Astrocyte of the spinal cord (primary cell): ENCODE data around the gene JTB.

ENCODE experiments used
- DNase-seq: peaks from one replicate; pipeline ENCODE4 v3.0.0; 2011; ENCODE audit warnings: low read depth, low spot score
- H3K4me3 ChIP-seq: 2 replicates; pipeline ENCODE4 v1.5.1; 2011; ENCODE audit warnings: low read depth, mild to moderate bottlenecking, low read length, moderate library complexity
- CTCF ChIP-seq: IDR thresholded peaks from 2 replicates; pipeline ENCODE4 v1.5.1; 2012; ENCODE audit warnings: low read depth, mild to moderate bottlenecking, low read length, inconsistent platforms
- in situ Hi-C: cut with HindIII; loops from 2 replicates; pipeline ENCODE4 v1.10.0; 2017; ENCODE audit warnings: low sequenced_read_pairs

The JTB gene

GRCh38 chr1:153978274-153978909 is 918 bp upstream of the JTB start:
- TF ChIP-seq CTCF: no peak
- H3K4me3 ChIP-seq: peak overlapping the region; percentile 89
- in situ Hi-C loops: no loop called here
- no peak for DNase-seq

- H3K4me3 ChIP-seq: peak overlapping the region; percentile 89
- TF ChIP-seq CTCF: no peak
- DNase-seq: no peak
- in situ Hi-C loops: no loop called here
Measured at GRCh38 chr1:153976819-153977249, 640 bp downstream of the JTB start.

GRCh38 chr1:153973525-153973924 is 3.9 kb downstream of the JTB start:
- no peak for DNase-seq
- TF ChIP-seq CTCF: no peak
- in situ Hi-C loops: no loop called here
- H3K4me3 ChIP-seq: no peak overlapping the region

GRCh38 chr1:153973071-153973470 is 4.4 kb downstream of the JTB start:
- DNase-seq: no peak
- no peak for TF ChIP-seq CTCF
- in situ Hi-C loops: no loop called here
- H3K4me3 ChIP-seq: no peak overlapping the region

- in situ Hi-C loops: no loop called here
- DNase-seq: no peak
- no peak for TF ChIP-seq CTCF
- no peak overlapping the region for H3K4me3 ChIP-seq
Measured at GRCh38 chr1:153970346-153970745, 7.1 kb downstream of the JTB start.

- H3K4me3 ChIP-seq: peak overlapping the region; percentile 64
Measured at GRCh38 chr1:153968972-153969371, 8.5 kb downstream of the JTB start.

More at GRCh38 chr1:153968972-153969371, 8.5 kb downstream of the JTB start:
- in situ Hi-C loops: loop anchor here (10.0 kb wide), 1 partner anchor 154 kb away; no protein-coding TSS in a partner anchor
- DNase-seq: no peak
- TF ChIP-seq CTCF: no peak
